SKM-1 treated with dmso at 0.1 percent for 144 hours (cell line): ENCODE data around the gene STEAP1B.
"Not testable (repeated sequence)": the region's sequence is repeated elsewhere in the genome, so short reads cannot be mapped to it uniquely, and the experiment has no call there.

ENCODE experiments used
- DNase-seq: peaks from one replicate; lab custom pipeline; 2025; ENCODE audit not compliant: unreplicated experiment; lab: John Stamatoyannopoulos, UW

The STEAP1B gene

GRCh38 chr7:22499888-22500689 is at the start of gene STEAP1B:
Gene STEAP1B, minus strand, starts transcription at chr7:22500188. Its CDS starts 5,333 bp downstream, at chr7:22494855.
- not testable (repeated sequence) for DNase-seq

GRCh38 chr7:22549051-22549450 is 49.1 kb upstream of the STEAP1B start:
- no peak for DNase-seq

- DNase-seq, result no peak
Measured at GRCh38 chr7:22548313-22548712, 48.3 kb upstream of the STEAP1B start.

GRCh38 chr7:22546769-22547168 is 46.8 kb upstream of the STEAP1B start:
- no peak for DNase-seq

GRCh38 chr7:22545529-22545928 is 45.5 kb upstream of the STEAP1B start:
- no peak for DNase-seq

GRCh38 chr7:22544245-22544644 is 44.3 kb upstream of the STEAP1B start:
- DNase-seq, result no peak

GRCh38 chr7:22543169-22543568 is 43.2 kb upstream of the STEAP1B start:
- no peak for DNase-seq

GRCh38 chr7:22542669-22543068 is 42.7 kb upstream of the STEAP1B start:
- DNase-seq, result no peak

- no peak for DNase-seq
Measured at GRCh38 chr7:22542254-22542653, 42.3 kb upstream of the STEAP1B start.

GRCh38 chr7:22541789-22542188 is 41.8 kb upstream of the STEAP1B start:
- DNase-seq, result no peak

- not testable (repeated sequence) for DNase-seq
Measured at GRCh38 chr7:22528537-22528936, 28.5 kb upstream of the STEAP1B start.

GRCh38 chr7:22524353-22524947 is 24.5 kb upstream of the STEAP1B start:
- not testable (repeated sequence) for DNase-seq

- DNase-seq, result not testable (repeated sequence)
Measured at GRCh38 chr7:22523478-22524352, 23.7 kb upstream of the STEAP1B start.

- DNase-seq, result not testable (repeated sequence)
Measured at GRCh38 chr7:22519560-22519959, 19.6 kb upstream of the STEAP1B start.

GRCh38 chr7:22516950-22517349 is 17.0 kb upstream of the STEAP1B start:
- DNase-seq, result not testable (repeated sequence)

- DNase-seq, result not testable (repeated sequence)
Measured at GRCh38 chr7:22514963-22515362, 15.0 kb upstream of the STEAP1B start.

- DNase-seq, result not testable (repeated sequence)
Measured at GRCh38 chr7:22507320-22507719, 7.3 kb upstream of the STEAP1B start.

GRCh38 chr7:22506316-22507020 is 6.5 kb upstream of the STEAP1B start:
- not testable (repeated sequence) for DNase-seq

- DNase-seq, result not testable (repeated sequence)
Measured at GRCh38 chr7:22504519-22504918, 4.5 kb upstream of the STEAP1B start.

- DNase-seq, result not testable (repeated sequence)
Measured at GRCh38 chr7:22502104-22502503, 2.1 kb upstream of the STEAP1B start.

GRCh38 chr7:22501336-22501735 is 1.3 kb upstream of the STEAP1B start:
- peak; percentile 9 for DNase-seq
